DND-41 (cell line): ENCODE data around the gene TTLL7.

ENCODE experiments used
- ATAC-seq: fragments of 200-7000 bp; cut with Tn5 transposase; 3 replicates; pipeline ENCODE4 v1.9.1; 2021; ENCODE audit warnings: low read depth; ENCODE audit not compliant: insufficient read depth
- DNase-seq: peaks from one replicate; pipeline ENCODE4 v3.0.0-alpha.2; 2020
- H2AFZ ChIP-seq: 2 replicates; pipeline ENCODE4 v1.6.0; 2012; ENCODE audit warnings: low read depth, low read length
- H3K27ac ChIP-seq: 2 replicates; pipeline ENCODE4 v1.5.1; 2012; ENCODE audit warnings: low read length, inconsistent platforms
- H3K27me3 ChIP-seq: fragments of 200-600 bp; sonication (generic); 2 replicates; pipeline ENCODE4 v1.6.0; 2012; ENCODE audit warnings: low read length, mild to moderate bottlenecking, inconsistent platforms; ENCODE audit not compliant: insufficient read depth, poor library complexity
- H3K36me3 ChIP-seq: 2 replicates; pipeline ENCODE4 v1.5.1; 2012; ENCODE audit warnings: low read length, inconsistent platforms; ENCODE audit not compliant: insufficient read depth
- H3K4me1 ChIP-seq: 2 replicates; pipeline ENCODE4 v1.5.1; 2012; ENCODE audit warnings: mild to moderate bottlenecking, low read length; ENCODE audit not compliant: insufficient read depth
- H3K4me2 ChIP-seq: 2 replicates; pipeline ENCODE4 v1.6.0; 2012; ENCODE audit warnings: mild to moderate bottlenecking, moderate library complexity, low read length, inconsistent platforms; ENCODE audit not compliant: insufficient read depth
- H3K4me3 ChIP-seq, 2 experiments: fragments of 200-600 bp in 1 of 2; shearing (Covaris generic) in 1 of 2; 2 replicates each; pipeline ENCODE4 v1.5.1; 2012 to 2016; ENCODE audit warnings: inconsistent platforms in 2 of 2, low read length in 2 of 2, mild to moderate bottlenecking in 2 of 2, low read depth in 1 of 2, moderate library complexity in 1 of 2
- H3K79me2 ChIP-seq: 2 replicates; pipeline ENCODE4 v1.6.0; 2012; ENCODE audit warnings: low read length, inconsistent platforms; ENCODE audit not compliant: insufficient read depth
- H3K9ac ChIP-seq: 2 replicates; pipeline ENCODE4 v1.6.0; 2012; ENCODE audit warnings: low read depth, mild to moderate bottlenecking, inconsistent platforms, low read length, moderate library complexity
- H3K9me3 ChIP-seq: 2 replicates; pipeline ENCODE4 v1.5.1; 2012; ENCODE audit warnings: low read length, moderate library complexity, mild to moderate bottlenecking, inconsistent platforms; ENCODE audit not compliant: insufficient read depth, severe bottlenecking
- H4K20me1 ChIP-seq: 2 replicates; pipeline ENCODE4 v1.6.0; 2012; ENCODE audit warnings: low read length; ENCODE audit not compliant: insufficient read depth
- EZH2 ChIP-seq: IDR thresholded peaks from 3 replicates; pipeline ENCODE4 v1.6.1; 2012; ENCODE audit warnings: borderline replicate concordance, low read depth, mild to moderate bottlenecking, moderate library complexity, low read length, inconsistent platforms; ENCODE audit not compliant: severe bottlenecking
- TF ChIP-seq, protein P1 (sequence below): IDR thresholded peaks from 2 replicates; pipeline ENCODE4 v1.5.1; 2012; ENCODE audit warnings: borderline replicate concordance, low read length, moderate library complexity, mild to moderate bottlenecking; ENCODE audit not compliant: poor library complexity, severe bottlenecking; ENCODE audit errors: extremely low read depth

TTLL7 gene

GRCh38 chr1:84031802-84032327 is 32.9 kb upstream of the TTLL7 start:
- Histone ChIP-seq H3K27me3 (no peaks in the 10 kb centered on the region), H3K9ac (no peak overlapping the region), H3K9me3 (no peaks in the 10 kb centered on the region), H3K4me3 (no peak overlapping the region), H3K27ac (no peak overlapping the region), H2AFZ (no peak overlapping the region), H3K4me1 (no peaks in the 10 kb centered on the region), H4K20me1 (no peaks in the 10 kb centered on the region), H3K79me2 (no peaks in the 10 kb centered on the region), H3K4me2 (no peak overlapping the region), H3K36me3 (no peaks in the 10 kb centered on the region)
- DNase-seq = no peak
- ATAC-seq = no peak
- TF ChIP-seq EZH2 = no peak
- TF ChIP-seq, protein P1, sequence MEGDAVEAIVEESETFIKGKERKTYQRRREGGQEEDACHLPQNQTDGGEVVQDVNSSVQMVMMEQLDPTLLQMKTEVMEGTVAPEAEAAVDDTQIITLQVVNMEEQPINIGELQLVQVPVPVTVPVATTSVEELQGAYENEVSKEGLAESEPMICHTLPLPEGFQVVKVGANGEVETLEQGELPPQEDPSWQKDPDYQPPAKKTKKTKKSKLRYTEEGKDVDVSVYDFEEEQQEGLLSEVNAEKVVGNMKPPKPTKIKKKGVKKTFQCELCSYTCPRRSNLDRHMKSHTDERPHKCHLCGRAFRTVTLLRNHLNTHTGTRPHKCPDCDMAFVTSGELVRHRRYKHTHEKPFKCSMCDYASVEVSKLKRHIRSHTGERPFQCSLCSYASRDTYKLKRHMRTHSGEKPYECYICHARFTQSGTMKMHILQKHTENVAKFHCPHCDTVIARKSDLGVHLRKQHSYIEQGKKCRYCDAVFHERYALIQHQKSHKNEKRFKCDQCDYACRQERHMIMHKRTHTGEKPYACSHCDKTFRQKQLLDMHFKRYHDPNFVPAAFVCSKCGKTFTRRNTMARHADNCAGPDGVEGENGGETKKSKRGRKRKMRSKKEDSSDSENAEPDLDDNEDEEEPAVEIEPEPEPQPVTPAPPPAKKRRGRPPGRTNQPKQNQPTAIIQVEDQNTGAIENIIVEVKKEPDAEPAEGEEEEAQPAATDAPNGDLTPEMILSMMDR = no peak

DNA sequence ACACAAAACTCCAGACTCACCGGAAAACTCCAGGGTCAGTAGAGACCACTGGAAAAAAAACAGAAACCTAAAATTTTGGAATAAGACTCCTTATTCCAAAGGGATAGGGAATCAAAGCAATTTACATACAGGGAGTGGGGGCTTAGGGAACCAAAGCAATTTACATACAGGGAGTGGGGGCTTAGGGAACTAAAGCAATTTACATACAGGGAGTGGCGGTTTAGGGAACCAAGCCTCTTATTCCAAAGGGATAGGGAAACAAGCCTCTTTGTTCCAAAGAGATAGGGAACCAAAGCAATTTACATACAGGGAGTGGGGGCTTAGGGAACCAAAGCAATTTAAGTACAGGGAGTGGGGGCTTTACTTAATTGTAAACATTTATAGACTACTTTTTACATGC is 28.4 kb upstream of the TTLL7 start:
- Histone ChIP-seq H3K27ac (no peak overlapping the region), H3K4me1 (no peaks in the 10 kb centered on the region), H3K36me3 (no peaks in the 10 kb centered on the region), H3K9ac (no peak overlapping the region), H3K9me3 (no peaks in the 10 kb centered on the region), H3K4me2 (no peak overlapping the region), H3K27me3 (no peaks in the 10 kb centered on the region), H2AFZ (no peak overlapping the region), H3K4me3 (no peak overlapping the region), H3K79me2 (no peaks in the 10 kb centered on the region), H4K20me1 (no peaks in the 10 kb centered on the region)
- DNase-seq (no peak), ATAC-seq (no peak)
- no peak for TF ChIP-seq EZH2
- TF ChIP-seq, protein P1 = no peak

GRCh38 chr1:84025966-84026365 is 27.0 kb upstream of the TTLL7 start:
- Histone ChIP-seq H4K20me1 (no peaks in the 10 kb centered on the region), H3K27ac (no peak overlapping the region), H3K9me3 (no peaks in the 10 kb centered on the region), H2AFZ (no peak overlapping the region), H3K4me1 (no peaks in the 10 kb centered on the region), H3K79me2 (no peaks in the 10 kb centered on the region), H3K4me2 (no peak overlapping the region), H3K4me3 (no peak overlapping the region), H3K27me3 (no peaks in the 10 kb centered on the region), H3K9ac (no peak overlapping the region), H3K36me3 (no peaks in the 10 kb centered on the region)
- TF ChIP-seq EZH2 = no peak
- TF ChIP-seq, protein P1 = no peak
- no peak for ATAC-seq
- DNase-seq = no peak

- Histone ChIP-seq H3K9me3 (no peaks in the 10 kb centered on the region), H2AFZ (no peak overlapping the region), H4K20me1 (no peaks in the 10 kb centered on the region), H3K4me3 (no peak overlapping the region), H3K79me2 (no peaks in the 10 kb centered on the region), H3K27ac (no peak overlapping the region), H3K9ac (no peak overlapping the region), H3K4me2 (no peak overlapping the region), H3K27me3 (no peaks in the 10 kb centered on the region), H3K36me3 (no peaks in the 10 kb centered on the region), H3K4me1 (no peaks in the 10 kb centered on the region)
- DNase-seq (no peak), ATAC-seq (no peak)
- TF ChIP-seq EZH2 = no peak
- TF ChIP-seq, protein P1 = no peak
These were observed 22.9 kb upstream of the TTLL7 start for GRCh38 chr1:84021822-84022221.
